ENCODE data around the gene SOX18. TPM values are rescaled to one million over a fixed set of nuclear protein-coding genes. Genes with fewer than 3 reads are reported as not detected.
A peak's percentile ranks its signal among the peaks of the same experiment; 100 is the strongest.

Gene SOX18
- total and polyA plus RNA-seq, 2 of the 8 experiments (the other 6 are each of a cell fraction or from before 2014, with no cell fraction given), result 0.09 TPM; not detected in 1

DNA sequence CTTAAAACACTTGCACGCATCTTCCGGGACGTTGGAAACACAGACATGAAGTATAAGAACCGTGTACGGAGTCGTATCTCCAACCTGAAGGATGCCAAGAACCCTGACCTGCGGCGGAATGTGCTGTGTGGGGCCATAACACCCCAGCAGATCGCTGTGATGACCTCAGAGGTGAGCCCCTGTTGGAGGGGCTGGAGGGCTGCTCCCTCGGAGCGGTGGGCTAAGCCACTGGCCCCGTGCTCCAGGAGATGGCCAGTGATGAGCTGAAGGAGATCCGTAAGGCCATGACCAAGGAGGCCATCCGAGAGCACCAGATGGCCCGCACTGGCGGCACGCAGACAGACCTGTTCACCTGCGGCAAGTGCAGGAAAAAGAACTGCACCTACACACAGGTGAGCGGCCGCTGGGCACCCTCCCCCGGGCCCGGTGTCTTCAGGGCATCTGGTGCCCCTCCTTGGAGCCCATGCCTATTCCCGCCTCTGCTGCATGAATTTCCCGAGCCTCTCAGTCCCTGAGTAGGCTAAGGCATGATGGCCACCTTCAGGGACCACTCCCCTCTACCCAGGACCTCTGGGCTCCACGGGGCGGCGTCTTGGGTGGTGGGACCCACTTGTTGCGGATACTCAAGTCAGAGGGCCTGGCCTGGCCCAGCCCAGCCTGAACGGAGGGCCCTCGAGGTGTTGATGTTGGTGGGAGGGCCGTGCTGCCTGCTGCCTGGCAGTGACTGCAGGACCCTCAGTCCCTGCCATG is 21.0 kb upstream of the SOX18 start:
- Histone ChIP-seq H3K27ac (ENCODE audit: low read depth, low read length) (no peak overlapping the region), H3K56ac (replicated peaks; ENCODE audit: insufficient read length, low read depth, low read length) (no peak overlapping the region), H4K91ac (replicated peaks; ENCODE audit: insufficient read length, low read length) (no peak overlapping the region), H3K18ac (ENCODE audit: extremely low read depth, low read length) (no peak overlapping the region), H4K5ac (ENCODE audit: insufficient read length, low read depth, low read length) (no peak overlapping the region), H3K9me3 (ENCODE audit: insufficient read depth in 2 of 2, low read depth in 1 of 2, low read length in 1 of 2) (no peaks in the 10 kb centered on the region), H3K79me1 (ENCODE audit: low read depth, low read length) (0 out of 2 replicates have a peak, but pooled peaks cover 3% of the 10 kb centered on the region), H3K27me3 (replicated peaks in 1 of 4; ENCODE audit: control insufficient read depth in 3 of 4, extremely low read depth in 1 of 4, insufficient read depth in 3 of 4, low read length in 3 of 4) (no peaks in the 10 kb centered on the region), H3K4ac (replicated peaks; ENCODE audit: insufficient read length, low read depth, low read length) (no peak overlapping the region), H4K20me1 (replicated peaks in 1 of 2; ENCODE audit: control insufficient read depth in 1 of 2, insufficient read depth in 2 of 2, low read length in 2 of 2) (peaks cover 2 to 10% of the 10 kb centered on the region in 2 experiments), H3K23ac (ENCODE audit: insufficient read length) (no peak overlapping the region), H3K79me2 (ENCODE audit: control insufficient read depth in 1 of 2, insufficient read depth in 2 of 2, low read length in 2 of 2) (no peaks in the 10 kb centered on the region), H3K4me3 (ENCODE audit: extremely low read depth in 1 of 4, insufficient read depth in 2 of 4, low read depth in 3 of 4, low read length in 4 of 4) (no peak overlapping the region), H2AK5ac (ENCODE audit: low read depth, low read length) (no peak overlapping the region), H2AFZ (ENCODE audit: low read length) (no peak overlapping the region), H3K4me2 (ENCODE audit: insufficient read depth in 1 of 2, low read depth in 2 of 2, low read length in 2 of 2) (no peak overlapping the region), H2BK20ac (ENCODE audit: low read length) (0 out of 2 replicates have a peak overlapping the region, but pooled peaks have one; percentile 61), H2BK15ac (ENCODE audit: low read length) (peak overlapping the region; percentile 81; the same call in 1 of the 2 replicates), H3K36me3 (ENCODE audit: control insufficient read depth in 2 of 4, insufficient read depth in 4 of 4, low read length in 3 of 4) (peaks cover 0 to 8% (median 3%) of the 10 kb centered on the region in 4 experiments; a peak in 3 of 8 replicates), H2BK12ac (ENCODE audit: low read depth, low read length) (peak overlapping the region; percentile 60; the same call in 1 of the 2 replicates), H4K8ac (ENCODE audit: extremely low read depth, insufficient read depth, low read length) (no peak overlapping the region), H2BK5ac (ENCODE audit: low read depth, low read length) (peak overlapping the region; percentile 66), H3K23me2 (ENCODE audit: low read depth, low read length) (no peaks in the 10 kb centered on the region), H2BK120ac (replicated peaks; ENCODE audit: low read depth, low read length) (no peak overlapping the region), H3K4me1 (replicated peaks in 1 of 4; ENCODE audit: control insufficient read depth in 3 of 4, insufficient read depth in 4 of 4, low read length in 3 of 4) (peaks cover 0 to 16% (median 5%) of the 10 kb centered on the region in 4 experiments; a peak in 6 of 7 replicates), H3K14ac (ENCODE audit: insufficient read length) (no peak overlapping the region), H3K9ac (replicated peaks in 1 of 4; ENCODE audit: extremely low read depth in 1 of 4, low read depth in 3 of 4, low read length in 3 of 4) (no peak overlapping the region)
- POLR2A ChIA-PET (ENCODE audit: partially characterized antibody), result interaction anchor here (1.7 kb wide), 2 partner anchors 13 to 31 kb away, joined by 4 to 6 read pairs; partner anchors contain the start of gene LKAAEAR1
- no peak for FAIRE-seq
- no peak for DNase-seq (ENCODE audit: low read depth in 1 of 2, low spot score in 2 of 2)
- CTCF ChIA-PET (ENCODE audit: partially characterized antibody), result interaction anchor here (0.6 to 3.1 kb wide), 12 partner anchors 10 to 532 kb away, joined by 3 to 33 read pairs (median 6); partner anchors contain the start of genes LKAAEAR1, OPRL1 and RGS19
- WGBS, 2 experiments (ENCODE audit: extremely low coverage in 1 of 2, insufficient coverage in 1 of 2, insufficient read length in 1 of 2, insufficient replicate concordance in 2 of 2, low coverage in 1 of 2, low lambda C conversion rate in 2 of 2, missing lambda C conversion rate in 1 of 2), result 92% methylated on average over 31 of the region's 31 CpGs; no CpG with 5 or more reads in 1 of the 2 experiments
- TF ChIP-seq CREB1 (IDR thresholded peaks at IDR 0.05) (no peak), RNF2 (IDR thresholded peaks at IDR 0.05; ENCODE audit: borderline replicate concordance, low read depth, low read length, missing control alignments, poor library complexity, severe bottlenecking) (no peak), SIX5 (IDR thresholded peaks at IDR 0.05; ENCODE audit: low read depth, low read length) (no peak), GABPA (IDR thresholded peaks at IDR 0.05; ENCODE audit: borderline replicate concordance, insufficient read depth, low read length) (no peak), NRF1 (IDR thresholded peaks at IDR 0.05; ENCODE audit: low read depth, low read length) (no peak)

Data from H1 (cell line).